GM18520 (cell line): ENCODE measurements around the gene FNDC3A.
"Not testable (repeated sequence)": the region's sequence is repeated elsewhere in the genome, so short reads cannot be mapped to it uniquely, and the experiment has no call there.

ENCODE experiments used
- ATAC-seq: cut with Tn5 transposase; IDR thresholded peaks from one replicate; pipeline ENCODE4 v1.9.1; 2021; ENCODE audit not compliant: unreplicated experiment

FNDC3A gene

GRCh38 chr13:49125964-49126524, 150.3 kb downstream of the FNDC3A start:
- ATAC-seq = no peak

- ATAC-seq = no peak
Measured at GRCh38 chr13:49132479-49133002, 156.8 kb downstream of the FNDC3A start.

- no peak for ATAC-seq
Measured at GRCh38 chr13:49134305-49134704, 158.6 kb downstream of the FNDC3A start.

DNA sequence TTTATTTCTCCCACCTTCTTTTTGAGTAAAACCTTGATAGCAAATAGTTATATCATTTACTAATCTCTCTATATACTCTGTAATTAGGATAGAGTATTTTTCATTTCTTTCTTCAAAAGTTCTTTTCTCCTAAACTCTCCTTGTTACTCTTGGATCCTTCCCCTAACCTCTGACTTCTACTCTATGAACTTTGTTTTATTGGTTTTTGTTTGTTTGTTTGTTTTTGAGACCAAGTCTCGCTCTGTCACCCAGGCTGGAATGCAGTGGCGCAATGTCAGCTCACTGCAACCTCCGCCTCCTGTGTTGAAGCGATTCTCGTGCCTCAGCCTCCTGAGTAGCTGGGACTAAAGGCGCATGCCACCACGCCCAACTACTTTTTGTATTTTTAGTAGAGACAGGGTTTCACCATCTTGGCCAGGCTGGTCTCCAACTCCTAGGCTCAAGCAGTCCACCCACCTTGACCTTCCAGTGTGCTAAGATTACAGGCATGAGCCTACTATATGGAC, 161.5 kb downstream of the FNDC3A start:
- not testable (repeated sequence) for ATAC-seq

GRCh38 chr13:49140910-49141611, 165.3 kb downstream of the FNDC3A start:
- no peak for ATAC-seq

DNA sequence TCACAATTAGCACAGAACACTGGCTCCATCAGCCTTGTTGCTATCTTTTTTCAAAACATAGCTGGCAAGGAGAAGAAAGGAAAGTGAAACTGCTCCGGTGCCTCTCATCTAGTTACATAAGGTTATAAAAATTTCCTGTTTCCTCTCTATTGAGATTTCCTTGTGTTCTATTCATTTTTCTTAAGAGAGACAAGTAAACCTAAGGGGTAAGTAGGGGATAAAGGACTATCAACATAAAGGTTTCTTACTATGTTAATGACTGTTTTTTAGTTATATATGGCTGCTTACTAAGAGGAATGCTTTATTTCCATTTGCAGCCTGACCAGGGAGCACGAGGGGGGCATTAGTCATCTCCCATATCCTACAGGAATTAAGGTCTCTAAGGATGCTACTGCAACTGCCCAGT, 171.2 kb downstream of the FNDC3A start:
- no peak for ATAC-seq

DNA sequence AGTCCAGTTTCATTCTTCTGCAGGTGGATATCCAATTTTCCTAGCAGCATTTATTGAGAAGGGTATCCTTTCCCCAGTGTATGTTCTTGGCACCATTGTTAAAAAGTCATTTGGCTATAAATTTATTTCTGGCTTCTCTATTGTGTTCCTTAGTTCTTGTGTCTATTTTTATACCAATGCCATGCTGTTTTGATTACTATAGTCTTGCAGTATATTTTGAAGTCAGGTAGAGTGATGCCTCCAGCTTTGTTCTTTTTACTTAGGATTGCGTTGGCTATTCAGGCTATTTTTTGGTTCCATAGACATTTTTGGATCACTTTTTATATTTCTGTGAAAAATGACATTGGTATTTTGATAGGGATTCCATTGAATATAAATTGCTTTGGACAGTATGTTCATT, 172.7 kb downstream of the FNDC3A start:
- ATAC-seq = no peak

DNA sequence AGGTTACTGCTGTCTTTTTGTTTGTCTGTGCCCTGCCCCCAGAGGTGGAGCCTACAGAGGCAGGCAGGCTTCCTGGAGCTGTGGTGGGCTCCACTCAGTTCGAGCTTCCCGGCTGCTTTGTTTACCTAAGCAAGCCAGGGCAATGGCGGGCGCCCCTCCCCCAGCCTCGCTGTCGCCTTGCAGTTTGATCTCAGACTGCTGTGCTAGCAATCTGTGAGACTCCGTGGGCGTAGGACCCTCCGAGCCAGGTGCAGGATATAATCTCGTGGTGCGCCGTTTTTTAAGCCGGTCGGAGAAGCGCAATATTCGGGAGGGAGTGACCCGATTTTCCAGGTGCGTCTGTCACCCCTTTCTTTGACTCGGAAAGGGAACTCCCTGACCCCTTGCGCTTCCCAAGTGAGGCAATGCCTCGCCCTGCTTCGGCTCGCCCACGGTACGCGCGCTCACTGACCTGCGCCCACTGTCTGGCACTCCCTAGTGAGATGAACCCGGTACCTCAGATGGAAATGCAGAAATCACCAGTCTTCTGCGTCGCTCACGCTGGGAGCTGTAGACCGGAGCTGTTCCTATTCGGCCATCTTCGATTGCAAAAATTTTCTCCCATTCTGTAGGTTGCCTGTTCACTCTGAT, 182.4 kb downstream of the FNDC3A start:
- ATAC-seq = not testable (repeated sequence)

GRCh38 chr13:49163162-49163561, 187.4 kb downstream of the FNDC3A start:
- ATAC-seq = not testable (repeated sequence)

- ATAC-seq = no peak
Measured at GRCh38 chr13:49164712-49165111, 189.0 kb downstream of the FNDC3A start.

DNA sequence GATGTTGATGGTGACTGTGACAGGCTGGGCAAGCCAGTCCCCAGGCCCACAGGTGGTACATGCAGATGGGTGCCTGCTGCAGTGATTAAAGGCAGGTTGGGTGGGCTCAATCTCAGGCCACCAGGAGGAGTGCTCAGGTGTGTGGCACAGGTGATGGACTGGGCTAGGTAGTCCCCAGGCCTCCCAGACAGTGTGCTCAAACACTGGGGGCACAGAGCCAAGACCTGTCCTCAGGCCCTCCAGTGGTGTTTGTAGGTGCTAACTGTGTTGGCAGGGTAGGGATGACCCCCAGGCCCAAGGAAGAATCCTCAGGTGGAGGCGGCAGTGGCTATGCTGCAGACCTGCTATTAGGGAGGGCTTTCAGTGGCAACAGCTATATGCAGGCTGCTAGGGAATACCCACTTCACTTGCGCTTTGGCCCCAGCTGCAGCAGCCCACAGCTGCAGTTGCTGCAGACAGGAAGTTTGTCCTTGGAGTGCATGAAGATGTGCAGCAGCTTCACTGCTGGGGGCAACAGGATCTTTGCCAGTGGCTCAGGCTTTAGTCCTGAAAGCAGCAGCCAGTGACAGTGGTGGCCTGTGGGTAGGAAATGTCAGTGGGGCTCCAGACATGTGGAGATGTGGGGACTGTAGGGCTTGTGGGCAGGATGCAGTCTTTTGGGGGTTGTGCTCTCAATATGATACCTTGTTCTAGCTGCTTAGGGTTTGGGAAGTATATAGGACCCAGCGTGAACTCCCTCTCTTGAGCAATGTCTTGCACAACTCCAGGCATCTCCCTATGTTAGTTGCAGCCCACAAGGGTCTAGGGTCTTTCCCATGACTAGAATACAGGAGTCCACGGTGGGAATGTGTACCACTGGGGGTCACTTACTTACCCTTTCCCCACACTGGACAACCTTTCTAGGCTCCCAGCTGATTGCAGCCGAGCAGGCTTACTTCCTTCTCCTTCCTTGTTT, 190.4 kb downstream of the FNDC3A start:
- no peak for ATAC-seq

DNA sequence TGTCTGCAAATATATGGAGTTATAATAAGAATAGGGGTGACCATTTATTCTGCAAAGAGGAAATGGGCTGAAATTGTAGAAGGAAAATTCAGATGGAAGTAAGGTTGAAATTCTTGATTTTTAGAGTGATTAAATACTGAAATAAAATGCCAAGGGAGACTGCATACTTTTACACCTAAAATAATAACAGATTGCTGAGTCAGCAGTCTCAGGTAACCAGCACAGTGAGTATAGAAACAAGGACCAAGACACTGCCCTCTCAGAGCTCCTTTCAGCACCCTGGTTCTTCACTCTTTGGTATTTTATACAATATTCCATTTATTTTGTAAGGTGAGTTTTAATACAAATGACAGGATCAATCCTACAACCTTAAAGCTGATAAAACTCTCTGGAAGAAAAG, 195.6 kb downstream of the FNDC3A start:
- ATAC-seq = no peak

DNA sequence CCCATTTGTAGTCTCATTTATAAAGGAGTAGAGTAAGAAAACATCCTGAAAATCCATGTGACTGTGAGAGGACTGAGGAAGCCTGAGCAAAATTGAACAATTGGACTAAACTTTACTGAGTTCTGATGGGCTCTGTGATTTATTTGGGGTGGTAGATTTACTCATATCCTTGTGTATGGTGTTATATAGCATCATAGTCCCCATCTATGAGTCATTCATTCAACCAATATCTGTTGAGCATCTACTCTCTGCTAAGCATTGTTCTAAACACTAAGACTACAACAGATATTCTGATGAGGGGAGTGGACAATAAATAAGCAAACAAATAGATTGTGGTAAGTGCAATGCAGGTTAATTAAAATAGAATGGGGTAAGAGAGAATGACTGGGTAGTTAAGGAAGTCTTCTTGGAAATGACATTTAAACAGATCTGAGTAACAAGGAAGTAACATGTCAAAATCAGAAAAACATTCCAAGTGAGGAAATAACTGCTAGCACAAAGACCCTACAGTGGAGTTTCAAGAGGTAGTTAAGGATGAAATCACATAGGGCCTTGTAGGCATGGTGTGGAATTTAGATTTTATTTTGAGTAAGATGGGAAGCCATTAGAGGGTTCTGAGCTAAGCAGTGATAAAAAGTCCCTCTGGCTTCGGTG, 208.1 kb downstream of the FNDC3A start:
- no peak for ATAC-seq

DNA sequence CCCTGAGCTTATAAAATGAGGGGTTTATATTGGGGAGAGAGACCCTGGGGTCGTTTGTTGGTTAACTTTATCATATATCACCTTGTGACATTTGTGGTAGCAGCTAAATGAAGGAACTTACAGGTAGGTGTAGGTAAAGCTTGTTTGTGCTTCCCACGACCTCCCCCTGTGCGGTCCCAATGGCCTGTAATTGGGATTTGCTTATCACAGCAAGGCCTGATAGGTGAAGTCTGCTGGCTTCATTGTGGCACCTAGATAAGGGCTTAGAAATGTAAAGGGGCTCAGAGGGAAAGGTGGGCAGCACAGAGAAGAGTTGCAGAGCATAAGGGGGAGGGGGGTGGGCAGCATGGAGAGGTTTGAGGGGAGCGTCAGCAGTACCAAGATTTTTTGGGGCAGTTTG, 208.9 kb downstream of the FNDC3A start:
- ATAC-seq = no peak

- no peak for ATAC-seq
Measured at GRCh38 chr13:49185264-49185663, 209.6 kb downstream of the FNDC3A start.

- no peak for ATAC-seq
Measured at GRCh38 chr13:49190901-49191300, 215.2 kb downstream of the FNDC3A start.

- no peak for ATAC-seq
Measured at GRCh38 chr13:49206641-49207040, 230.9 kb downstream of the FNDC3A start.

GRCh38 chr13:49208619-49209018, 232.9 kb downstream of the FNDC3A start:
- ATAC-seq = no peak

DNA sequence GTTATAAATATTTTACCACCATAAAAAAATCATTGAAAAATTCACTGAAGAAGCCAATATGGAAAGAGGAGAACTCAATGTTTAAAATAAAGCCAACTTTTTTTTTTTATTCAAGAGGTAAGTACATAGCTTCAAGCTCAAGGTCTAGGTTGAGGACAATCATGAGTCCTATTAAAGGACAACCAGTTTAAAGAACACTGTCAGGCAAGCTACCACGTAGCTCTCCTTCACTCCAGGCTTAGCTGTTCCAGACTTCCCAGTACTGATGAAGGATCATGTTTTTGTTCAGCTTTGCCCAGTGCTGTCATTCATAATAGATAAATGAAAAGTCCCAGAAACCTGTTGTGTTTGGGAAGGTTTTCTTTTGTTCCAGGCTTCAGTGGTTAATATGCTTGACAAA, 234.4 kb downstream of the FNDC3A start:
- ATAC-seq = no peak

- ATAC-seq = no peak
Measured at GRCh38 chr13:49210669-49211068, 235.0 kb downstream of the FNDC3A start.
